HepG2 (cell line): ENCODE results near the gene VSTM5.

Source experiments
- BRCA1 ChIP-seq: sonication (generic); formaldehyde crosslinking; IDR thresholded peaks from 2 replicates; pipeline ENCODE4 v1.4.0; 2020; ENCODE audit warnings: missing genetic modification reagents
- CREB1 ChIP-seq, 2 experiments: fragments of 450-650 bp in 1 of 2; IDR thresholded peaks; 2 replicates each; pipeline ENCODE4 v1.6.1; 2016 to 2017; ENCODE audit warnings: control low read depth in 1 of 2, mild to moderate bottlenecking in 1 of 2, missing compliant biosample characterization in 1 of 2, missing genetic modification characterization in 1 of 2
- HNRNPK ChIP-seq: fragments of 200-400 bp; formaldehyde crosslinking; IDR thresholded peaks from 2 replicates; pipeline ENCODE4 v1.6.1; 2018; ENCODE audit warnings: low read length, low read depth, moderate library complexity, mild to moderate bottlenecking; ENCODE audit not compliant: poor library complexity, severe bottlenecking
- POLR2AphosphoS2 ChIP-seq: IDR thresholded peaks from 2 replicates; pipeline ENCODE4 v1.6.1; 2011; ENCODE audit warnings: low read depth, low read length, improper control_type of control experiment
- TF ChIP-seq, protein P1 (sequence below): sonication (generic); formaldehyde crosslinking; IDR thresholded peaks from 2 replicates; pipeline ENCODE4 v1.8.1; 2023; ENCODE audit warnings: missing genetic modification reagents, mild to moderate bottlenecking, borderline replicate concordance

DNA sequence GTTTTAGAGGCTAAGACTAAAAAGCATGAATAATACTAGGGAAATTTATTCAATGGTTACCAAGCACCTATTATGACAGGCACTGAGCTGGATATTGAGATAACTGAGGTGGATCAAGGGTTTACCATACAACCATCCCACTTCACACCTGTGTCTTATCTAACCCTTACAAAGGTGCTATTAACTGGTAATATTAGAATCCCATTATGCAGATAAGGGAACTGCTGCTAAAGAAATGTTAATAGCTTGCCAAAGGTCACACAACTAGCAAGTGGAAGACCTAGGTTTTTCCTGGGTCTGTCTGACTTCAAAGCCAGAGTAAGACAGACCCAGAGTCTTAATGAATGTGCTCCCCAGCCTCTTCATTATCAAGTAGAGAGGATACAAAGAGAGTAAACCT lies 21.1 kb upstream of the VSTM5 start:
- no peak for TF ChIP-seq POLR2AphosphoS2
- no peak for TF ChIP-seq HNRNPK
- TF ChIP-seq CREB1 (IDR thresholded peaks at IDR 0.05), result no peak
- no peak for TF ChIP-seq CREB1 (CRISPR knock-in tag; IDR thresholded peaks at IDR 0.05)
- TF ChIP-seq, protein P1, sequence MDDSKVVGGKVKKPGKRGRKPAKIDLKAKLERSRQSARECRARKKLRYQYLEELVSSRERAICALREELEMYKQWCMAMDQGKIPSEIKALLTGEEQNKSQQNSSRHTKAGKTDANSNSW (CRISPR knock-in tag), result no peak
- no peak for TF ChIP-seq BRCA1 (CRISPR knock-in tag)
